ENCODE data around the gene CCDC9B.

CCDC9B gene

GRCh38 chr15:40365624-40366456 is 25.1 kb upstream of the CCDC9B start:
- no peak for DNase-seq (ENCODE audit: low read depth in 2 of 2)

- no peak for DNase-seq (ENCODE audit: low read depth in 2 of 2)
Observed at GRCh38 chr15:40365016-40365415, 24.3 kb upstream of the CCDC9B start.

GRCh38 chr15:40364251-40364650 is 23.5 kb upstream of the CCDC9B start:
- no peak for DNase-seq (ENCODE audit: low read depth in 2 of 2)

GRCh38 chr15:40363611-40364010 is 22.9 kb upstream of the CCDC9B start:
- no peak for DNase-seq (ENCODE audit: low read depth in 2 of 2)

GRCh38 chr15:40361640-40362039 is 20.9 kb upstream of the CCDC9B start:
- DNase-seq (ENCODE audit: low read depth in 2 of 2), result no peak

- no peak for DNase-seq (ENCODE audit: low read depth in 2 of 2)
Observed at GRCh38 chr15:40360015-40360414, 19.3 kb upstream of the CCDC9B start.

- peak in 1 of 2 donors; percentile 13 for DNase-seq (ENCODE audit: low read depth in 2 of 2)
Observed at GRCh38 chr15:40358471-40359353, 18.0 kb upstream of the CCDC9B start.

- DNase-seq (ENCODE audit: low read depth in 2 of 2), result peak; percentile 71 to 86
Observed at GRCh38 chr15:40357723-40358470, 17.2 kb upstream of the CCDC9B start, which contains the start of gene DISP2. TSS of gene DISP2 (plus strand) at chr15:40358219. CDS start at chr15:40358322, 103 bp downstream.

- DNase-seq (ENCODE audit: low read depth in 2 of 2), result no peak
Observed at GRCh38 chr15:40357246-40357645, 16.5 kb upstream of the CCDC9B start.

- DNase-seq (ENCODE audit: low read depth in 2 of 2), result no peak
Observed at GRCh38 chr15:40355976-40356585, 15.3 kb upstream of the CCDC9B start.

- DNase-seq (ENCODE audit: low read depth in 2 of 2), result no peak
Observed at GRCh38 chr15:40354408-40355171, 13.9 kb upstream of the CCDC9B start.

GRCh38 chr15:40353697-40354096 is 13.0 kb upstream of the CCDC9B start:
- no peak for DNase-seq (ENCODE audit: low read depth in 2 of 2)

GRCh38 chr15:40352281-40352901 is 11.7 kb upstream of the CCDC9B start:
- no peak for DNase-seq (ENCODE audit: low read depth in 2 of 2)

- no peak for DNase-seq (ENCODE audit: low read depth in 2 of 2)
Observed at GRCh38 chr15:40349163-40349562, 8.4 kb upstream of the CCDC9B start.

- DNase-seq (ENCODE audit: low read depth in 2 of 2), result no peak
Observed at GRCh38 chr15:40348474-40348870, 7.7 kb upstream of the CCDC9B start.

- DNase-seq (ENCODE audit: low read depth in 2 of 2), result no peak
Observed at GRCh38 chr15:40347559-40348473, 7.1 kb upstream of the CCDC9B start.

- DNase-seq (ENCODE audit: low read depth in 2 of 2), result no peak
Observed at GRCh38 chr15:40346579-40347558, 6.1 kb upstream of the CCDC9B start.
